GM12864 (cell line): ENCODE measurements around the gene EPHA2.
"Not testable (repeated sequence)": the region's sequence is repeated elsewhere in the genome, so short reads cannot be mapped to it uniquely, and the experiment has no call there.

Experiments used
- DNase-seq: peaks from one replicate; pipeline ENCODE4 v3.0.0-alpha.2; 2011; ENCODE audit warnings: low read depth
- H3K4me3 ChIP-seq: 2 replicates; pipeline ENCODE4 v1.5.1; 2011; ENCODE audit warnings: mild to moderate bottlenecking, low read depth, low read length, control low read depth
- CTCF ChIP-seq: IDR thresholded peaks from 2 replicates; pipeline ENCODE4 v1.5.1; 2011; ENCODE audit warnings: low read depth, mild to moderate bottlenecking, moderate library complexity, low read length, control low read depth, inconsistent platforms; ENCODE audit errors: missing control alignments

The EPHA2 gene

GRCh38 chr1:16112596-16113555 lies 43.0 kb downstream of the EPHA2 start:
- H3K4me3 ChIP-seq = no peak overlapping the region
- TF ChIP-seq CTCF = no peak
- no peak for DNase-seq

GRCh38 chr1:16111771-16112595 lies 43.9 kb downstream of the EPHA2 start:
- no peak for DNase-seq
- no peak for TF ChIP-seq CTCF
- no peak overlapping the region for H3K4me3 ChIP-seq

- DNase-seq = no peak
- no peak overlapping the region for H3K4me3 ChIP-seq
- no peak for TF ChIP-seq CTCF
These were observed 45.0 kb downstream of the EPHA2 start for GRCh38 chr1:16110884-16111283.

GRCh38 chr1:16110456-16110855 lies 45.4 kb downstream of the EPHA2 start:
- H3K4me3 ChIP-seq = no peak overlapping the region
- no peak for DNase-seq
- no peak for TF ChIP-seq CTCF

GRCh38 chr1:16109571-16109970 lies 46.3 kb downstream of the EPHA2 start:
- TF ChIP-seq CTCF = no peak
- H3K4me3 ChIP-seq = no peak overlapping the region
- DNase-seq = no peak

- DNase-seq, H3K4me3 ChIP-seq: not testable (repeated sequence)
These were observed 48.8 kb downstream of the EPHA2 start for GRCh38 chr1:16107039-16107438.

GRCh38 chr1:16101623-16102022 lies 54.2 kb downstream of the EPHA2 start:
- no peak for TF ChIP-seq CTCF
- H3K4me3 ChIP-seq = no peak overlapping the region
- no peak for DNase-seq
